Measurements from ENCODE around the gene PROCA1.

PROCA1 gene

GRCh38 chr17:28707339-28707720, 4.4 kb downstream of the PROCA1 start:
- no peak for DNase-seq

- no peak for DNase-seq
These were observed 5.0 kb downstream of the PROCA1 start for GRCh38 chr17:28706471-28707338.

GRCh38 chr17:28705728-28706334, 5.9 kb downstream of the PROCA1 start:
- DNase-seq, result no peak

DNA sequence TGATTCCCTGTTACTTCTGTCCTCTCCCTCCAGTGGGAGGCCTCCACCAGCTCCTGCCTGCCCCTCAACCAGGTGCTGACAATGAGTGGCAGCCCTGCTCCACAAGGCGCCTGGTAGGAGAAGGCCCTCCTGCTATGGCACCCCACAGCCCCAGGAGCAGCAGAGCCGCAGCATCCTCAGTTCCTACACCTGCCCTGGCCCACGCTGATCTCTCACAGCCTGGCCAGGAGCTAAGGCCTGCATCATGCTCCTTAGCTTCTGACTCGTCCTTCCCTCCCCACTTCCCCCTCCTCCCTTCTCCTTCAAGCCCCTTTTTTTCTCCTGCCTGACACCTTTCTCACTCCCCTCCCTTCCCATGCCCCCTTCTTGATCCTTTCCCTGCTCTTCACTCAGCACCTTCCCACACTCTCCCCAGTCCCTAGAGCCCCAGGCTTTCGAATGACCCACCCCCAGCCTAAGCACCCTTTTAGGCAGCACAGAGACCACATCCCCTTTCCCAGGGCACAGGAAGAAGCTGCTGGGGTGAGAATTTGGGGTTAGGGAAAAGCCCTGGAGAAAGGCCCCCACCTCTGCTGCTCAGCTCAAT, 6.5 kb downstream of the PROCA1 start:
- DNase-seq, result no peak

DNA sequence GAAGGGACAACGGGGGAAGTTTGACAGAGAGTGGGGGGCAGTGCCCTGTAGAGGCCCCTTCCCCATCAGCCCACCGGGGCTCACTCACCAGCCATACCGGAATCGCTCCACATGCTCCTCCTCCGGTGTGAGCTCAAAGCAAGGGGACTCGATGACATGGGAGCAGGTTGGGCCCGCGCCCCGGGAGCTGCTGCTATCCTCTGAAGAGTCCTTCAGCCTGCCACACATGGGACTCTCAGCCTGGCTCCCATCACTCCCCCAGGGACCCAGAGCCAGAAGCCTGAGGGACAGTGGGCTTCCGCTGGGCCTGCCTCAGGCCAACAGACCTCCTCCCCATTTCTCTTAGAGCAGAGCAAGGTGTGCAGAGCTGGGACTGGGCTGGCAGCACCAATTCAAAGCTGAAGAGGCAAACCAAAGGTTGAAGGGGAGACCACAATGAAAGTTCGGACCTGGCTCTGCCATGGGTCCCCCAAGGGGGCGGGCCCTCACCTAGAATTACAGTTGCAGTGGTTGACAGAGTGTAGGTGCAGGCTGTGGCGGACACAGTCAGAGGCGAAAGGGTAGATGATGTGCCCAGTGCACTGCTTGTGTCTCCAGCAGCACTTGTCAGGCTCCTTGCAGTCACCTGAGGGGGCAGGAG, 7.3 kb downstream of the PROCA1 start:
- DNase-seq, result no peak

GRCh38 chr17:28703552-28704218, 8.0 kb downstream of the PROCA1 start:
- DNase-seq, result no peak

- no peak for DNase-seq
These were observed 8.9 kb downstream of the PROCA1 start for GRCh38 chr17:28702752-28703150.

GRCh38 chr17:28702026-28702751, 9.5 kb downstream of the PROCA1 start:
- no peak for DNase-seq

DNA sequence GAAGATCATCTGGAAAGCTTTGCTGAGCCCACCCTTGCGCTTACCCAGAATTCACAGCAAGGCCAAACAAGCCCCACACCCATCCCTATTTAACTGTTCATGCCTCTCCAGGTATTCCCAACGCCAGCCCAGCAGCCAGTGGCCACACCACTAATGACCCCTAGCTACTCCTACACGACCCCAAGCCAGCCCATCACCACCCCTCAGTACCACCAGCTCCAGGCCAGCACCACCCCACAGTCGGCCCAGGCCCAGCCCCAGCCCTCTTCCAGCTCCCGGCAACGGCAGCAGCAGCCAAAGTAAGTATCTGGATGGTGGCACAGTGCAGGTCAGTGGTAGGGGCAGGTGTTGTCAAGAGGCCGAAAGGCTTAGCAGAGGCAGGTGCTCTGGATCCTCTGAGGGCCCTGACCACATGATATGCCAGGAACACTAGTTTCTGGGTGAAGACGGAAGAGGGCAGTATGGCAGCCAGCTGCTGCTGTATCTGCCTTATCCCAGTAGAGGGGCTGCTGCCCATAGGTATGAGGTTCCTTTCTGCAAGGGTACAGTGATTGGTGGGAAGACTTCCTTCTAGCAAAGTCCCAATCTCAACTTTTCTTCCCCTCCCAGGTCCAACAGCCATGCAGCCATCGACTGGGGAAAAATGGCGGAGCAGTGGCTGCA, 10.7 kb downstream of the PROCA1 start:
- no peak for DNase-seq

GRCh38 chr17:28700278-28700677, 11.4 kb downstream of the PROCA1 start:
- no peak for DNase-seq

DNA sequence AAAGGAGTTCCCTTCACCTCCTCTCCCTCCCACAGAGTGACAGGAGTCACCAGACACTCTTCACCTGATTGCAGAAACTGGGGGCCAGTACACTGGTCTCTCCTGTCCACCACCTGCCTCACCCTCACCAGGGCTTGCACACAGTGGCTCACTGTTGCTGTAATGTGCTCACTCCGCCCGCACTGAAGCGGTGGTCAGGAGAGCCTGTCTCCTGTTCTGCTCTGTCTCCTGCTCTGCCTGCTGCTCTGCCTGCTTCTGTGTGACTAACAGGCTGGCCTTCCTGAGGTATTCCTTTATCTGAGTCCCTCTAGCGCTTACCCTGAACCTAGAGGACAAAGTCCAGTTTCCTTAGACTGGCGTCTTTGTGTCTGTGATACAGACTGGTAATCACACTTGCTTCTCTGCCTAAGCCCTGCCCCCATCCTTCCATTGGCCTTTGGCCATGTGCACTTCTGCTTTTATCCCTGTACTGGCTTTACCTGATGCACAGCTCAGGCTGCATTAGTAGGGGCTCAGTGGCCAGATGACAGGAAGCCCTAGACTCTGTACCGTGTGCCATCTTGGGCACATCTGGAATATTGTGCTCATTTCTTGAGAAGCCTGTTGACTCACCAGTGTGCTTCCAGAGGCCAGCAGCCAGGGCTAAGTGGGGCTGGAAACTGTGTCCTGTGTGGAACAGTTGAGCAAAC, 13.3 kb downstream of the PROCA1 start:
- DNase-seq, result no peak

- DNase-seq, result no peak
These were observed 17.8 kb downstream of the PROCA1 start for GRCh38 chr17:28693869-28694268.

GRCh38 chr17:28689011-28689410, 22.7 kb downstream of the PROCA1 start:
- no peak for DNase-seq

DNA sequence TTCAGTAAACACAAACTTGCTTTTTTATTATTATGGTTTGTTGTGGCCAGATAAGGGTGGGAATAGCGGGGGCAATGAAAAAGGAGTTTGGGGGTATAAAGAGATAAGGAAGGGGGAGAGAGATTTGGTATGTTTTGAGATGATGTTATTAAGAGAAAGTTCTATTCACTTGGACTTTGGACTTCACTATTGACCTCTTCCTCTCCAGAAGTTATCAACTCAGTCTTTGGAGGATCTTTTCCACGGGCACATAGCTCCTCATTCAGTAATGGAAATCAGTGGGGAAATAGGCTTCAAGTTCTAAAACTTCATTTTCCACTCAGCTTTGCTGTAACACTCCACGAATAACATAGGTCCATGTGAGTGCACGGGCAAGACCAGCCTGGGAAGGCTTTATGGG, 23.2 kb downstream of the PROCA1 start:
- DNase-seq, result no peak

GRCh38 chr17:28686296-28686695, 25.4 kb downstream of the PROCA1 start:
- DNase-seq, result no peak

- no peak for DNase-seq
These were observed 26.3 kb downstream of the PROCA1 start for GRCh38 chr17:28685366-28685765.

GRCh38 chr17:28684963-28685362, 26.7 kb downstream of the PROCA1 start:
- no peak for DNase-seq

GRCh38 chr17:28682655-28683054, 29.0 kb downstream of the PROCA1 start:
- no peak for DNase-seq

DNA sequence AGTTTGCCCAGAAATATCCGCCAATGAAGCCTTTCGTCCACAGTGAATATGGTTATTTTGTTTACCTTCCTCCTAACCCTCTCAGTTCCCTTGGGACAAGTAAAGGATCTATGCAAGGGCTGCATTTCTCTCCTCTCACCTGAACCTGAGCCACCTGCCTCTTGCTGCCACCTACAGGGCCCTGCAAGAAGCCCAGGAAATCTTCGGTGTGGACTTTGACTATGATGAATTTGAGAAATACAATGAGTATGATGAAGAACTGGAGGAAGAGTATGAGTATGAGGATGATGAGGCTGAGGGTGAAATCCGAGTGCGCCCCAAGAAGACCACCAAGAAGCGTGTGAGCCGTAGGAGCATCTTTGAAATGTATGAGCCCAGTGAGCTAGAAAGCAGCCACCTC, 35.7 kb downstream of the PROCA1 start:
- no peak for DNase-seq

DNA sequence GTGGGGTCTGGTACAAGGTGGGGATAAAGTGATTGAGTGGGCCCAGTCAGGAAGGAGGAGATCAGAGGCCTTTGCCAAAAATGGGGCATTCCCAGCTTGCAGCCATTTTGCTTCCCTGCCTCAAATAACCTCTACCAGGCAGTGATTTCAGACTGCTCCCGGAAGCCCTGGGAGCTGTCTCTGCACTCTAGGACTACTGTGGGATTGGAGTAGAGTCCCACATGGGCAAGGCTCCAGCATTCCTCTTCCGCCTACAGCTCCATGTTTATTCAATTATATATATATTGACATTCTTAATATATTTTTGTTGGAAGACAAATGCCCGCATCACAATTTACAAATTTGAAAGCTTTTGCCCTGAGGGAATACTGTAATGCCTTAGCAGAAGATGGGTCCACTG, 36.2 kb downstream of the PROCA1 start:
- DNase-seq, result no peak

- no peak for DNase-seq
These were observed 41.8 kb downstream of the PROCA1 start for GRCh38 chr17:28669918-28670317.

Measured in stimulated activated CD8-positive, alpha-beta memory T cell treated with anti-CD3 and anti-CD28 coated beads, Interleukin-4, amount 100 ng/mL, for 48 hours (primary cell).